Chondrocyte (in vitro differentiated cells): ENCODE results near the gene BAIAP2. TPM values are rescaled to one million over a fixed set of nuclear protein-coding genes. Genes with fewer than 3 reads are reported as not detected.
A peak's percentile ranks its signal among the peaks of the same experiment; 100 is the strongest.

Experiments used
- DNase-seq: peaks from one replicate; pipeline ENCODE4 v3.0.0; 2021; ENCODE audit warnings: mixed read lengths, low spot score
- H3K27ac Mint-ChIP-seq: one replicate; pipeline ENCODE4 v1.8.0; 2021; ENCODE audit warnings: mild to moderate bottlenecking, moderate library complexity, mixed read lengths; ENCODE audit not compliant: unreplicated experiment
- H3K27me3 Mint-ChIP-seq: 2 replicates; pipeline ENCODE4 v1.8.0; 2021; ENCODE audit warnings: low read depth, mixed read lengths
- H3K36me3 Mint-ChIP-seq: 2 replicates; pipeline ENCODE4 v1.8.0; 2021; ENCODE audit warnings: low read depth, mixed read lengths
- H3K4me1 Mint-ChIP-seq: 2 replicates; pipeline ENCODE4 v1.8.0; 2021; ENCODE audit warnings: low read depth, mild to moderate bottlenecking, mixed read lengths
- H3K4me3 Mint-ChIP-seq: one replicate; pipeline ENCODE4 v1.8.0; 2021; ENCODE audit warnings: mild to moderate bottlenecking, moderate library complexity, mixed read lengths; ENCODE audit not compliant: unreplicated experiment
- H3K9me3 Mint-ChIP-seq: 2 replicates; pipeline ENCODE4 v1.8.0; 2021; ENCODE audit warnings: low read depth, mixed read lengths
- CTCF ChIP-seq: fragments of 200-600 bp; sonication (generic); IDR thresholded peaks from 2 replicates; pipeline ENCODE4 v1.5.0; 2021; ENCODE audit warnings: antibody characterized with exemption, mild to moderate bottlenecking, moderate library complexity
- total RNA-seq: library from RNA; stranded (reverse); gene quantifications from 3 replicates; pipeline ENCODE4 v1.2.1, GENCODE V29; 2021

The BAIAP2 gene
- total RNA-seq, 1 donor from 2014 or later, result 29.5 TPM

GRCh38 chr17:81091774-81092517 is 57.0 kb downstream of the BAIAP2 start:
- no peak for DNase-seq
- no peak overlapping the region for H3K27ac Mint-ChIP-seq
- H3K36me3 Mint-ChIP-seq, result peaks cover 3% of the 10 kb centered on the region
- no peaks in the 10 kb centered on the region for H3K27me3 Mint-ChIP-seq
- H3K4me3 Mint-ChIP-seq, result no peak overlapping the region
- peaks cover 34% of the 10 kb centered on the region for H3K4me1 Mint-ChIP-seq
- TF ChIP-seq CTCF, result no peak
- no peaks in the 10 kb centered on the region for H3K9me3 Mint-ChIP-seq

GRCh38 chr17:81092518-81093095 is 57.7 kb downstream of the BAIAP2 start:
- H3K4me3 Mint-ChIP-seq, result no peak overlapping the region
- peaks cover 40% of the 10 kb centered on the region for H3K4me1 Mint-ChIP-seq
- no peaks in the 10 kb centered on the region for H3K27me3 Mint-ChIP-seq
- H3K27ac Mint-ChIP-seq, result no peak overlapping the region
- no peak for TF ChIP-seq CTCF
- H3K36me3 Mint-ChIP-seq, result peaks cover 2% of the 10 kb centered on the region
- no peaks in the 10 kb centered on the region for H3K9me3 Mint-ChIP-seq
- no peak for DNase-seq

GRCh38 chr17:81093619-81094508 is 58.9 kb downstream of the BAIAP2 start:
- DNase-seq, result no peak
- Mint-ChIP-seq H3K27ac (peak overlapping the region; percentile 96), H3K4me1 (peaks cover 48% of the 10 kb centered on the region), H3K4me3 (no peak overlapping the region), H3K27me3 (no peaks in the 10 kb centered on the region), H3K9me3 (no peaks in the 10 kb centered on the region), H3K36me3 (no peaks in the 10 kb centered on the region)
- TF ChIP-seq CTCF, result no peak

GRCh38 chr17:81094509-81095382 is 59.8 kb downstream of the BAIAP2 start:
- DNase-seq, result no peak
- peak; percentile 44 for TF ChIP-seq CTCF
- Mint-ChIP-seq H3K36me3 (no peaks in the 10 kb centered on the region), H3K4me1 (peaks cover 48% of the 10 kb centered on the region), H3K27ac (peak overlapping the region; percentile 96), H3K4me3 (peak overlapping the region; percentile 8), H3K27me3 (no peaks in the 10 kb centered on the region), H3K9me3 (no peaks in the 10 kb centered on the region)
